ENCODE measurements around the gene CDK12.

- no peak for TF ChIP-seq YY1 (IDR thresholded peaks at IDR 0.05; ENCODE audit: insufficient read depth, insufficient read length)
- TF ChIP-seq ZNF274 (IDR thresholded peaks at IDR 0.05; ENCODE audit: low read depth, low read length), result no peak
These were observed 117.0 kb downstream of the CDK12 start for GRCh38 chr17:39578272-39578671.

Data from NT2/D1 (cell line).